LoVo (cell line): Measurements from ENCODE around the gene DARS1.

ENCODE experiments used
- DNase-seq: peaks from one replicate; pipeline ENCODE4 v3.0.0-alpha.2; 2016; ENCODE audit warnings: low spot score

The DARS1 gene

GRCh38 chr2:136015699-136016098 lies 30.3 kb upstream of the DARS1 start:
- no peak for DNase-seq

GRCh38 chr2:136014411-136014810 lies 29.0 kb upstream of the DARS1 start:
- DNase-seq = no peak

GRCh38 chr2:136013955-136014354 lies 28.5 kb upstream of the DARS1 start:
- DNase-seq = no peak

- DNase-seq = no peak
Measured at GRCh38 chr2:136013136-136013685, 27.8 kb upstream of the DARS1 start.

- DNase-seq = no peak
Measured at GRCh38 chr2:136012315-136012714, 26.9 kb upstream of the DARS1 start.

GRCh38 chr2:136010126-136010525 lies 24.7 kb upstream of the DARS1 start:
- no peak for DNase-seq

- no peak for DNase-seq
Measured at GRCh38 chr2:136008205-136008865, 22.9 kb upstream of the DARS1 start.

- DNase-seq = no peak
Measured at GRCh38 chr2:136006658-136007057, 21.2 kb upstream of the DARS1 start.

- peak; percentile 16 for DNase-seq
Measured at GRCh38 chr2:136005462-136006196, 20.2 kb upstream of the DARS1 start.

GRCh38 chr2:136004965-136005364 lies 19.5 kb upstream of the DARS1 start:
- DNase-seq = no peak

- DNase-seq = no peak
Measured at GRCh38 chr2:136001131-136001530, 15.7 kb upstream of the DARS1 start.

GRCh38 chr2:136000502-136000901 lies 15.1 kb upstream of the DARS1 start:
- DNase-seq = no peak

GRCh38 chr2:135999899-136000298 lies 14.5 kb upstream of the DARS1 start:
- no peak for DNase-seq

- DNase-seq = no peak
Measured at GRCh38 chr2:135998879-135999278, 13.5 kb upstream of the DARS1 start.

GRCh38 chr2:135997380-135997779 lies 12.0 kb upstream of the DARS1 start:
- DNase-seq = no peak

GRCh38 chr2:135996304-135996703 lies 10.9 kb upstream of the DARS1 start:
- DNase-seq = no peak

GRCh38 chr2:135994281-135994680 lies 8.9 kb upstream of the DARS1 start:
- no peak for DNase-seq

- no peak for DNase-seq
Measured at GRCh38 chr2:135993421-135993820, 8.0 kb upstream of the DARS1 start.

- no peak for DNase-seq
Measured at GRCh38 chr2:135991861-135992260, 6.4 kb upstream of the DARS1 start.

- DNase-seq = no peak
Measured at GRCh38 chr2:135987441-135987840, 2.0 kb upstream of the DARS1 start.

GRCh38 chr2:135986507-135986906 lies 1.1 kb upstream of the DARS1 start:
- DNase-seq = no peak

- DNase-seq = no peak
Measured at GRCh38 chr2:135985826-135986393, 484 bp upstream of the DARS1 start.
